Measurements from ENCODE around the gene TBC1D9. TPM values are rescaled to one million over a fixed set of nuclear protein-coding genes. Genes with fewer than 3 reads are reported as not detected.

Gene TBC1D9
- total RNA-seq, 2 experiments from 2014 or later, result 1.0 to 13.0 TPM

GRCh38 chr4:140802591-140802990 is 46.4 kb upstream of the TBC1D9 start:
- H4K20me1 ChIP-seq (ENCODE audit: insufficient read depth, low read length), result no peaks in the 10 kb centered on the region
- POLR2A ChIA-PET, result interaction anchor here (0.7 to 3.2 kb wide), 9 partner anchors 9 to 59 kb away, joined by 3 to 14 read pairs (median 5); no protein-coding TSS in a partner anchor
- H3K9me3 ChIP-seq (ENCODE audit: low read length), result peaks cover 12% of the 10 kb centered on the region
- intact Hi-C loops (cut with micrococcal nuclease; ENCODE audit: unreplicated experiment), result no loop called here
- H3K36me3 ChIP-seq (ENCODE audit: insufficient read depth, low read length), result peaks cover 9% of the 10 kb centered on the region; the same call in 1 of the 2 replicates
- H2AFZ ChIP-seq (ENCODE audit: low read length), result no peak overlapping the region
- H3K9me2 ChIP-seq (ENCODE audit: insufficient read depth, low read length), result no peaks in the 10 kb centered on the region
- no peak overlapping the region for H3K4me3 ChIP-seq (ENCODE audit: low read depth, low read length, poor library complexity, severe bottlenecking)
- BruUV-seq (replicated peaks), result no TSS peak
- DNase-seq (ENCODE audit: low spot score), result no peak
- no peak overlapping the region for H3K4me2 ChIP-seq (ENCODE audit: low read length)
- no peak overlapping the region for H3K27ac ChIP-seq (ENCODE audit: low read depth, low read length, poor library complexity, severe bottlenecking)
- CTCF ChIA-PET (ENCODE audit: unreplicated experiment), result no interaction called here
- H3K79me2 ChIP-seq (ENCODE audit: insufficient read depth, low read depth, low read length), result no peaks in the 10 kb centered on the region
- H3K4me1 ChIP-seq (ENCODE audit: insufficient read depth, low read length, poor library complexity, severe bottlenecking), result peaks cover 83% of the 10 kb centered on the region
- TF ChIP-seq EZH2phosphoT487 (IDR thresholded peaks at IDR 0.05; ENCODE audit: borderline replicate concordance, low read depth, low read length), result no peak
- TF ChIP-seq, protein P1, sequence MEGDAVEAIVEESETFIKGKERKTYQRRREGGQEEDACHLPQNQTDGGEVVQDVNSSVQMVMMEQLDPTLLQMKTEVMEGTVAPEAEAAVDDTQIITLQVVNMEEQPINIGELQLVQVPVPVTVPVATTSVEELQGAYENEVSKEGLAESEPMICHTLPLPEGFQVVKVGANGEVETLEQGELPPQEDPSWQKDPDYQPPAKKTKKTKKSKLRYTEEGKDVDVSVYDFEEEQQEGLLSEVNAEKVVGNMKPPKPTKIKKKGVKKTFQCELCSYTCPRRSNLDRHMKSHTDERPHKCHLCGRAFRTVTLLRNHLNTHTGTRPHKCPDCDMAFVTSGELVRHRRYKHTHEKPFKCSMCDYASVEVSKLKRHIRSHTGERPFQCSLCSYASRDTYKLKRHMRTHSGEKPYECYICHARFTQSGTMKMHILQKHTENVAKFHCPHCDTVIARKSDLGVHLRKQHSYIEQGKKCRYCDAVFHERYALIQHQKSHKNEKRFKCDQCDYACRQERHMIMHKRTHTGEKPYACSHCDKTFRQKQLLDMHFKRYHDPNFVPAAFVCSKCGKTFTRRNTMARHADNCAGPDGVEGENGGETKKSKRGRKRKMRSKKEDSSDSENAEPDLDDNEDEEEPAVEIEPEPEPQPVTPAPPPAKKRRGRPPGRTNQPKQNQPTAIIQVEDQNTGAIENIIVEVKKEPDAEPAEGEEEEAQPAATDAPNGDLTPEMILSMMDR (conservative IDR thresholded peaks at IDR 0.05; ENCODE audit: low read length), result no peak

- H3K4me2 ChIP-seq (ENCODE audit: low read length), result peak overlapping the region; percentile 54
- H3K36me3 ChIP-seq (ENCODE audit: insufficient read depth, low read length), result peaks cover 7% of the 10 kb centered on the region; the same call in 1 of the 2 replicates
- intact Hi-C loops (cut with micrococcal nuclease; ENCODE audit: unreplicated experiment), result loop anchor here (2.0 kb wide), 1 partner anchor 58 kb away; no protein-coding TSS in a partner anchor
- CTCF ChIA-PET (ENCODE audit: unreplicated experiment), result no interaction called here
- peaks cover 64% of the 10 kb centered on the region for H3K4me1 ChIP-seq (ENCODE audit: insufficient read depth, low read length, poor library complexity, severe bottlenecking)
- H4K20me1 ChIP-seq (ENCODE audit: insufficient read depth, low read length), result no peaks in the 10 kb centered on the region
- BruUV-seq (replicated peaks), result no TSS peak
- TF ChIP-seq EZH2phosphoT487 (IDR thresholded peaks at IDR 0.05; ENCODE audit: borderline replicate concordance, low read depth, low read length), result no peak
- TF ChIP-seq, protein P1 (conservative IDR thresholded peaks at IDR 0.05; ENCODE audit: low read length), result no peak
- no peaks in the 10 kb centered on the region for H3K79me2 ChIP-seq (ENCODE audit: insufficient read depth, low read depth, low read length)
- no peak overlapping the region for H3K27ac ChIP-seq (ENCODE audit: low read depth, low read length, poor library complexity, severe bottlenecking)
- no peaks in the 10 kb centered on the region for H3K9me2 ChIP-seq (ENCODE audit: insufficient read depth, low read length)
- peak; percentile 62 for DNase-seq (ENCODE audit: low spot score)
- H2AFZ ChIP-seq (ENCODE audit: low read length), result no peak overlapping the region
- POLR2A ChIA-PET, result interaction anchor here (0.6 to 3.2 kb wide), 14 partner anchors 8 to 551 kb away, joined by 3 to 12 read pairs (median 6); partner anchors contain the start of gene TBC1D9
- peaks cover 9% of the 10 kb centered on the region for H3K9me3 ChIP-seq (ENCODE audit: low read length)
- no peak overlapping the region for H3K4me3 ChIP-seq (ENCODE audit: low read depth, low read length, poor library complexity, severe bottlenecking)
Measured at GRCh38 chr4:140800666-140801065, 44.5 kb upstream of the TBC1D9 start.

DNA sequence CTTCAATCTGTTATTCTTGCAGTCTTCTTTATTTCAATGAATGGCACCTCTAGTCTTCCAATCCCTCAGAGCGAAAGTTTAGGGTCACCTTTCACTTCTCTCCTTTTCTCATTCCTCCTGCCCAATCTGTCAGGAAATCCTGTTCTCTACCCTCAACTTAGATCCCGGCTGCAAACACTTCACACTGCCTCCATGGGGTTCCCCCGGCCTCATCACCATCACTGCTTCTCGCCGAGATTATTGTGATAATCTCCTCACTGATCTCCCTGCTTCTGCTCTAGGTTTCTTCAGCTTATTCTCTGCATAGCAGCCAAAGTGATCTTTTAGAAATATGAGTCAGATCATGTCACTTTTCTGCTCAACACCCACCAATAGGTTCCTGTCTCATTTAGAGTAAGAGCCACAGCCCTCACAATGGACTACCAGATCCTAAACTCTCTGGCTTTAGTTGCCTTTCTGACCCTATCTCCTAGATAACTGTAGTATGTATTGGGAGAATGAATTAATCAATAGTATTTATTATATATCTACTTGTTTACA is 43.6 kb upstream of the TBC1D9 start:
- Histone ChIP-seq H2AFZ (ENCODE audit: low read length) (no peak overlapping the region), H3K4me2 (ENCODE audit: low read length) (no peak overlapping the region), H3K27ac (ENCODE audit: low read depth, low read length, poor library complexity, severe bottlenecking) (no peak overlapping the region), H3K9me2 (ENCODE audit: insufficient read depth, low read length) (no peaks in the 10 kb centered on the region), H3K4me1 (ENCODE audit: insufficient read depth, low read length, poor library complexity, severe bottlenecking) (peaks cover 56% of the 10 kb centered on the region), H3K36me3 (ENCODE audit: insufficient read depth, low read length) (no peaks in the 10 kb centered on the region), H3K4me3 (ENCODE audit: low read depth, low read length, poor library complexity, severe bottlenecking) (no peak overlapping the region), H3K9me3 (ENCODE audit: low read length) (no peaks in the 10 kb centered on the region; the same call in 1 of the 2 replicates), H4K20me1 (ENCODE audit: insufficient read depth, low read length) (no peaks in the 10 kb centered on the region), H3K79me2 (ENCODE audit: insufficient read depth, low read depth, low read length) (no peaks in the 10 kb centered on the region)
- ChIA-PET POLR2A (interaction anchor here (0.5 to 2.4 kb wide), 7 partner anchors 8 to 1203 kb away, joined by 3 to 10 read pairs (median 6); no protein-coding TSS in a partner anchor), CTCF (ENCODE audit: unreplicated experiment) (interaction anchor here (1.0 kb wide), 1 partner anchor 9 kb away, joined by 5 read pairs; no protein-coding TSS in a partner anchor)
- no TSS peak for BruUV-seq (replicated peaks)
- TF ChIP-seq, protein P1 (conservative IDR thresholded peaks at IDR 0.05; ENCODE audit: low read length), result no peak
- TF ChIP-seq EZH2phosphoT487 (IDR thresholded peaks at IDR 0.05; ENCODE audit: borderline replicate concordance, low read depth, low read length), result no peak
- intact Hi-C loops (cut with micrococcal nuclease; ENCODE audit: unreplicated experiment), result loop anchor here (2.0 kb wide), 1 partner anchor 57 kb away; no protein-coding TSS in a partner anchor
- DNase-seq (ENCODE audit: low spot score), result no peak
